Head of caudate nucleus (tissue), 42 donors: Measurements from ENCODE around the gene KL.

Experiments
- DNase-seq, 42 donors: peaks; one replicate each; pipeline versions ENCODE4 v3.0.0 to v3.0.0-alpha.2; 2020 to 2021; ENCODE audit warnings: mixed read lengths in 7 of 42
- intact Hi-C: fragments of 100-400 bp; cut with DNase I; formaldehyde crosslinking; loops from one replicate; pipeline ENCODE4 v1.15.0; 2022

The KL gene

GRCh38 chr13:33016414-33017322 is at the start of gene KL:
TSS of gene KL (plus strand) at chr13:33016423. CDS start at chr13:33016441, 18 bp downstream.
- DNase-seq, result peak in 23 of 42 donors; percentile 3 to 53 (median 19)
- intact Hi-C loops, result no loop called here

DNA sequence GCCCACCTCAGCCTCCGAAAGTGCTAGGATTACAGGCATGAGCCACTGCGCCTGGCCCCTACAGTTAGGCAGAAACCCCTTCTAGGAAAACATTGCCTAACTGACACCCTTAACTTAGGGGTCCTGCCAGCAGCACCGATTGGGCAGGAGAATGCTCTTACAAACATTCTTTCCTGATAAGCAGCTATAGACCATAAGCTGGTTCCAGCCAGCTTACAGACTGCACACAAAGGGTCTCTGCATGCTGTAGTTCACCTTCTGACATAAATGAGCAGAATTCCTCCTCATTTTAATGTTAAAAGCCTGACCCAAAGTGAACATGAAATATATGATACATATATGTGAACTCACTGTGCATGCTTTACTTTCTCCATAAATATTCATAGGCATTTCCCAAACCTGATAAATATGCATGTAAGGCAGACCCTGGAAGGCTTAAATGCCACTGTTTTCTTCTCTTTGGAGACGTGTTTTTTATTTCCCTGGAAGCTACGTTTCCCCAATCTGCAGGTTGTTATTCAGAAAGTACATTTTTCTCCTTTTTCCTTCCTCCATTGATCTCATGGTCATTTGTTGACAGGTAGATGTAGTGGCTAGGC is 48.5 kb upstream of the KL start:
- intact Hi-C loops, result no loop called here
- DNase-seq, result no peak

DNA sequence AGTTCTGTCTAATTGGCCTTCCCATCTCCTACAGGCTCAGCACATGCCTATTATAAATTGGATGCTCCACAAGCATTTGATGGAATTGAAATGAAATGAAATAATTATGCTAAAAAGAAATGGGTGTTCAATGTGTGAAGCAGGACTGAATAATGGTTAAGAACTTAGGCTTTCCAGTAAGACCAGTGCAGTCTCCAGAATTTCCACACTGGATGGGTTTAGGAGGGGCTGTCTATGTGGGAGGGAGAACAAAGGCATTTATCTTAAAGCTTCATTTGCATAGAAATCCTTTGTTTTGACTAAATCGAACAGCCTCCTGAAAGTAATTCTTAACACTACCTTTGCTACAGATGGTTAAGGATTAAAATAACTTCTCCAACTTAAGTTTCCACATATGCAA is 47.9 kb upstream of the KL start:
- intact Hi-C loops, result no loop called here
- no peak for DNase-seq

DNA sequence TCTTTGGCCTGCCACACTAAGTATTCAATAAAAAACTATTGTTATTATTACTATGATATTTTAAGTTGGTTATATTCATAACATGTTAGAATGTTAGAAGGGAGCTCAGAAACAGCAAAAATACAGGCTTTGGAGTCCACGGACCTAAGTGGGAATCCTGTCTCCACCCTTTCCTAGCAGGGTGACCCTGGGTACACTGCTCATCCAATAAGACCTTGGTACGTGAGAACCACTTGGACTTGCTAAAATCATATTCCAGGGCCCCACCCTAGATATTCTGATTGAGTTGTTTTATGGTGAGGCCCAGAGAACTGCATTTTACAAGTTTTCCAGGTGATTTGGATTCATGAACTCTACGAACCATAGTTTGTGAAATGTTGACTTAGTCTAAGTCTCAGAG is 47.4 kb upstream of the KL start:
- DNase-seq, result no peak
- intact Hi-C loops, result no loop called here

DNA sequence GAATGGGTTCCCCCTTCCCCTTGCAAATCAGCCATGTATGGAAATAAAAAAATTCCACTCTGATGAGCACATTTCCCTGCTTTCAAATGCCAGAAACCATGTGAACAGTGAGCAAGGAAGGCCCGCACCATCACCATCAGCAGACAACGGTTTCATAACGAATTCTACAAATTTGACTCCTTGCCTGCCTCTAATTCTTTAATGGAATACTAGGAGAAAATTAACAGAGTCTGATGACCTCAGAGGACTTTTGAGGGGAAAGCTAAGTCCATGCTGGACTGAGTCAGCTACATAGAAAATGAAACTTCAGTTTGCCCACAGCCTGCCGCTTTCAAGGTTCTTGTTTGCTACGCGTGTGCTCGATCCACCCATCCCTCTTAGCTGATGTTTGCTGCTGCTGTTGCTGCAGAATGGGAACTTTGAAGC is 46.7 kb upstream of the KL start:
- no peak for DNase-seq
- intact Hi-C loops, result no loop called here

GRCh38 chr13:32976056-32976805 is 40.0 kb upstream of the KL start:
- DNase-seq, result no peak
- intact Hi-C loops, result no loop called here

DNA sequence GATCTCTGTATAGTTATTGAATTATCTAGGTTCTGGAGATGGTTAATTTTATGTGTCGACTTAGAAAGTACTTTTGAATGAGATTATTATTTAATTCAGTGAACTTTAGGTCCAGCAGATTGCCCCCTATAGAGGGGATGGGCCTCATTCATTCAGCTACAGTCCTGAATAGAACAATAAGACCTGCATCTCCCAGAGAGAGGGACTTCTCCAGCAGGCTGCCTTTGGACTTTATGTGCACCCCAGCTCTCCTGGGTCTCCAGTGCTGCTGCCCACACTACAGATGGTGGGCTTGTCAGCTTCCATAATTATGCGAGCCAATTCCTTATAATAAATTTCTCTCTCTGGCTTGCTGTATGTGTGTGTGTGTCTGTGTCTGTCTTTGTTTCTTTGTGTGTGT is 39.3 kb upstream of the KL start:
- DNase-seq, result no peak
- intact Hi-C loops, result no loop called here

GRCh38 chr13:32977321-32977720 is 38.9 kb upstream of the KL start:
- DNase-seq, result no peak
- intact Hi-C loops, result no loop called here

DNA sequence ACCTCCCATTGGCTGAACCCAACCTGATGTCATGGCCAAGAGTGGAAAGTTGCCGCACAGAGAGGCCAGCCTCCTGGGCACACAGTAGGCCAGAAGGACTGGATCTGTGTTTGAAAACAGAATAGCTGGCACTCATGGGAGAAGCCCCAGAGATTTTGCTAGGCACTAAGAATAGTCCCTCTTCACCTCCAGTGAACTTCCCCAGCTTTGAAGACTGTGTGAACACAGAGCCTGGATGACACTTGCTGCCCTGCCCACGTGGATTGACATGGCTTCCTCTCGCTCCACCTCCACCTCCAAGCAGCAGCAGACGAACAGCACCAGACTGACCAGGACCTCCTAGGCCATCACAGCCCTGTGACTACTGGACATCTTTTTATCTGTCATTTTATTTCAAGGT is 37.9 kb upstream of the KL start:
- no peak for DNase-seq
- intact Hi-C loops, result no loop called here

GRCh38 chr13:32983058-32983457 is 33.2 kb upstream of the KL start:
- intact Hi-C loops, result no loop called here
- no peak for DNase-seq

- DNase-seq, result no peak
- intact Hi-C loops, result no loop called here
Observed at GRCh38 chr13:32984857-32985626, 31.2 kb upstream of the KL start.

DNA sequence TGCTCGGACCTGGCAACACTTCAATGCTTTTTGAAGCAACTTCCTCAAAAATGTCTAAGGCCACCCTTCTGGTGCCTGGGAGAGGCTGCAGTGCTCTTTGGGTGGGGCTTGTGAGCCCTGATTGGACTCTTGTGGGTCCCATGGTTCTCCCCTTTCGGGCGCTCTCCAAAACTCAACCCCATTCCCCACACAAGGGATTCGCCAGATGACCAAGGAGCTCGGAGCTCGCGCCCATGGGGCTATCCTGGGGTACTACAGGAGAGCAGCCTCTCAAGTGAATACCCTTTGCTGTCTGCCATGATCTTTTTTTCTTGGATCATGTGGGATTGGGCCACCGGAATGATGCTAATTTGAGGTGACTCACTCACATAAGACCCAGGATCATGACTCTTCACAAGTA is 29.7 kb upstream of the KL start:
- DNase-seq, result no peak
- intact Hi-C loops, result no loop called here

DNA sequence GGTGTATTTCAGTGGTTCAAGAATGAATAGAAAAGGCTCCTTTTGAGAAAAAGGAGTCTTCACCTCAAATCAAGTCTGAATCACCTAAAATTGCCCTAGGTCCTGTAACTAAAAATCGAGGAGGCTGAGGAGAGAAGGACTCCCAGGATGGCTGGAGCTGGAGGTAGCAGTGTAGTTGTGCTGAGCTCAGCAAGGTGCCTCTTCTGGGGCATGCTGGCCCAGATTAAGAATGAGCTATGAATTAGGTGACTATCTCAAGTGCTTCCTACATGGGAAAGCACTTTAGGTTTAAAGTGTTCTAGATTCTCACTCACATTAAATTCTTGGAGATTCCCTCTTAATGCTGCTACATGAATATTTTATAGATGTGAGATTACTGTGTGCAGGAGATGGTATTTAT is 28.8 kb upstream of the KL start:
- no peak for DNase-seq
- intact Hi-C loops, result no loop called here

- intact Hi-C loops, result no loop called here
Observed at GRCh38 chr13:32988608-32989289, 27.5 kb upstream of the KL start.

GRCh38 chr13:32989290-32989667 is 26.9 kb upstream of the KL start:
- no peak for DNase-seq
- intact Hi-C loops, result no loop called here

More at GRCh38 chr13:32988608-32989289, 27.5 kb upstream of the KL start:
- no peak for DNase-seq

- no peak for DNase-seq
- intact Hi-C loops, result no loop called here
Observed at GRCh38 chr13:32989942-32990341, 26.3 kb upstream of the KL start.

DNA sequence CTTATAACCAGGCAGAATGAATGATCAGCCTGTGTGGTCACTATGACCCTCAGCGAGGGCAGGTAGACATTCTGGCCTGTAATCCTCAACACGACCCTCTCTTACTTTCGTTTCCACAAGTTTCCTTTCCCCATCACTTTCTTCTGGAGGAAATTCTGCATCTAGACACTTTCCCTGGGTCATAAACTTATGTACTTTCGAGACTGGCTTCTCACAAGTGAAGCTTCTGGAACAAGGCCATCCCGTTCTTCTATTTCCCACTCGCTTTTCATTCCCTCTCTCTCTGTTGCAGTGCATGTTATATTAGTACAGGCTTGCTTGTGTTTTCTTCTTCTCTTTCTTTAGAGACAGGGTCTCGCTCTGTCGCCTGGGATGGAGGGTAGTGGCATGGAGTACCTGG is 23.1 kb upstream of the KL start:
- intact Hi-C loops, result no loop called here
- DNase-seq, result no peak

GRCh38 chr13:32997399-32997798 is 18.8 kb upstream of the KL start:
- DNase-seq, result no peak
- intact Hi-C loops, result no loop called here

DNA sequence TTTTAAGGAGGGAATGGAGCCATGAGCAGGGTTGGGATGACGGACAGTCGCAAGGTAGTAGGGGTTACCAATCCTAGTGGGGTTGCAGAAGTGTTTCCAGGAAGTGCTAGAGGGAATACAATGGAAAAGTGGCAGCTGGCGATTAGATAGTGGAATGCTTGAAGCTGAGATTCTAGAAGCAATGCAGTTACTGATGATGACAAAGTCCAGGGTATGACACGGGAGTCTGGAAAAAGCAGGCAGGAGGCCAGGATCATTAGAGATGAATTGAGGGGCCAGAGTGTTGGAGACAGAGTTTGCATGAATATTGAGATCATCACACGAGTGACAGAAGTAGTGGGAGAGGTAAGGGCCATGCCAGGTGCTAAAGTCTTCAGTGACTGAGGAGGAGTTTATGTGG is 17.3 kb upstream of the KL start:
- intact Hi-C loops, result no loop called here
- no peak for DNase-seq
